Lower leg skin (tissue), 4 donors: ENCODE data around the gene SLC9C2. TPM values are rescaled to one million over a fixed set of nuclear protein-coding genes. Genes with fewer than 3 reads are reported as not detected.
"Not testable (repeated sequence)": the region's sequence is repeated elsewhere in the genome, so short reads cannot be mapped to it uniquely, and the experiment has no call there.

Experiments used
- DNase-seq, 2 donors: peaks; one replicate each; pipeline ENCODE4 v3.0.0-alpha.2; 2019; ENCODE audit warnings: low spot score in 2 of 2
- H3K4me3 ChIP-seq: fragments of 200-600 bp; sonication (generic); 2 replicates; pipeline ENCODE4 v1.5.1; 2017; ENCODE audit warnings: mild to moderate bottlenecking, low read depth; ENCODE audit not compliant: poor library complexity, severe bottlenecking
- CTCF ChIP-seq, 3 donors: fragments of 450-650 bp; IDR thresholded peaks; one replicate each; pipeline ENCODE4 v1.5.1; 2016; ENCODE audit warnings: antibody characterized with exemption in 3 of 3, mild to moderate bottlenecking in 3 of 3, moderate library complexity in 2 of 3
- POLR2A ChIP-seq, 2 donors: fragments of 450-650 bp; IDR thresholded peaks; one replicate each; pipeline ENCODE4 v1.6.1; 2016 to 2017; ENCODE audit warnings: antibody characterized with exemption in 2 of 2, mild to moderate bottlenecking in 1 of 2, moderate library complexity in 1 of 2
- WGBS, 2 donors: methylation state at CpG; one replicate each; pipeline ENCODE4 v1.1.5; 2018; 5-methylcytosine and 5-hydroxymethylcytosine counted together
- intact Hi-C: fragments of 100-400 bp; cut with DNase I; formaldehyde crosslinking; loops from one replicate; pipeline ENCODE4 v1.15.0; 2023; ENCODE audit warnings: low total_unique reads
- total RNA-seq, 4 donors: library from RNA; depleted of rRNA; stranded (reverse); fragments of >200 nt; gene quantifications; one replicate each; pipeline ENCODE4 v1.1.0, GENCODE V29; 2016

SLC9C2 gene
- total RNA-seq, 4 donors from 2014 or later = not detected

GRCh38 chr1:173523329-173523728, 79.5 kb downstream of the SLC9C2 start:
- H3K4me3 ChIP-seq = no peak overlapping the region
- no peak for DNase-seq
- intact Hi-C loops = no loop called here
- WGBS, 2 donors = 95 to 98% methylated on average over 3 of the region's 3 CpGs
- no peak for TF ChIP-seq CTCF (IDR thresholded peaks at IDR 0.05)
- TF ChIP-seq POLR2A (IDR thresholded peaks at IDR 0.05) = no peak

- WGBS, 2 donors = 86 to 92% methylated on average over 2 of the region's 2 CpGs
- no peak for TF ChIP-seq CTCF (IDR thresholded peaks at IDR 0.05)
- TF ChIP-seq POLR2A (IDR thresholded peaks at IDR 0.05) = no peak
- DNase-seq = no peak
- no peak overlapping the region for H3K4me3 ChIP-seq
- intact Hi-C loops = no loop called here
These were observed 82.1 kb downstream of the SLC9C2 start for GRCh38 chr1:173520799-173521198.

- WGBS, 2 donors = 95 to 100% methylated on average over 1 of the region's 1 CpG
- intact Hi-C loops, H3K4me3 ChIP-seq, DNase-seq: not testable (repeated sequence)
These were observed 88.4 kb downstream of the SLC9C2 start for GRCh38 chr1:173514503-173514902.

- intact Hi-C loops = no loop called here
- H3K4me3 ChIP-seq = no peak overlapping the region
- 60 to 62% methylated on average over 1 of the region's 1 CpG for WGBS, 2 donors
- TF ChIP-seq CTCF (IDR thresholded peaks at IDR 0.05) (no peak), POLR2A (IDR thresholded peaks at IDR 0.05) (no peak)
- no peak for DNase-seq
These were observed 93.1 kb downstream of the SLC9C2 start for GRCh38 chr1:173509797-173510196.

GRCh38 chr1:173508541-173508940, 94.3 kb downstream of the SLC9C2 start:
- 83 to 87% methylated on average over 2 of the region's 2 CpGs for WGBS, 2 donors
- no peak overlapping the region for H3K4me3 ChIP-seq
- intact Hi-C loops = no loop called here
- TF ChIP-seq POLR2A (IDR thresholded peaks at IDR 0.05) (no peak), CTCF (IDR thresholded peaks at IDR 0.05) (no peak)
- no peak for DNase-seq

GRCh38 chr1:173507847-173508209, 95.0 kb downstream of the SLC9C2 start:
- 81% methylated on average over 3 of the region's 3 CpGs for WGBS, 2 donors
- TF ChIP-seq CTCF (IDR thresholded peaks at IDR 0.05) (no peak), POLR2A (IDR thresholded peaks at IDR 0.05) (no peak)
- H3K4me3 ChIP-seq = no peak overlapping the region
- DNase-seq = no peak
- intact Hi-C loops = no loop called here
